Inflammatory macrophage (primary cell): ENCODE data around the gene DYNC1H1.
"Not testable (repeated sequence)": the region's sequence is repeated elsewhere in the genome, so short reads cannot be mapped to it uniquely, and the experiment has no call there.

Experiments
- DNase-seq, 2 donors: peaks; one replicate each; pipeline ENCODE4 v3.0.0-alpha.2; 2020 to 2022

Gene DYNC1H1

GRCh38 chr14:102074415-102074964 is 110.1 kb downstream of the DYNC1H1 start:
- no peak for DNase-seq

- DNase-seq, result no peak
Measured at GRCh38 chr14:102075155-102075554, 110.8 kb downstream of the DYNC1H1 start.

GRCh38 chr14:102077382-102077709 is 113.0 kb downstream of the DYNC1H1 start:
- DNase-seq, result no peak

GRCh38 chr14:102078361-102078791 is 114.0 kb downstream of the DYNC1H1 start:
- not testable (repeated sequence) for DNase-seq

GRCh38 chr14:102078831-102079699 is 114.7 kb downstream of the DYNC1H1 start:
- DNase-seq, result no peak

- no peak for DNase-seq
Measured at GRCh38 chr14:102079700-102079979, 115.3 kb downstream of the DYNC1H1 start.

GRCh38 chr14:102080183-102081080 is 116.1 kb downstream of the DYNC1H1 start:
- no peak for DNase-seq

- DNase-seq, result no peak
Measured at GRCh38 chr14:102081231-102082080, 117.1 kb downstream of the DYNC1H1 start.

- DNase-seq, result not testable (repeated sequence)
Measured at GRCh38 chr14:102084522-102084921, 120.1 kb downstream of the DYNC1H1 start.

- no peak for DNase-seq
Measured at GRCh38 chr14:102084931-102085330, 120.6 kb downstream of the DYNC1H1 start.

GRCh38 chr14:102085488-102085887 is 121.1 kb downstream of the DYNC1H1 start:
- DNase-seq, result no peak

- peak; percentile 38 to 74 for DNase-seq
Measured at GRCh38 chr14:102085948-102086708, 121.8 kb downstream of the DYNC1H1 start.

GRCh38 chr14:102086709-102086971 is 122.3 kb downstream of the DYNC1H1 start:
- DNase-seq, result no peak

- peak; percentile 95 to 97 for DNase-seq
Measured at GRCh38 chr14:102086972-102087761, 122.8 kb downstream of the DYNC1H1 start, which contains the start of gene HSP90AA1. HSP90AA1 (minus strand) TSS chr14:102087044; CDS start chr14:102086378, 666 bp downstream.

GRCh38 chr14:102087762-102088011 is 123.3 kb downstream of the DYNC1H1 start:
- DNase-seq, result no peak

- DNase-seq, result peak; percentile 80 to 93
Measured at GRCh38 chr14:102088012-102088792, 123.8 kb downstream of the DYNC1H1 start.

GRCh38 chr14:102089621-102090343 is 125.4 kb downstream of the DYNC1H1 start:
- no peak for DNase-seq

- DNase-seq, result no peak
Measured at GRCh38 chr14:102090713-102091112, 126.3 kb downstream of the DYNC1H1 start.

GRCh38 chr14:102092806-102093205 is 128.4 kb downstream of the DYNC1H1 start:
- no peak for DNase-seq

GRCh38 chr14:102094101-102094500 is 129.7 kb downstream of the DYNC1H1 start:
- DNase-seq, result no peak
